CD14-positive monocyte (primary cell): Measurements from ENCODE around the gene TGFA. TPM values are rescaled to one million over a fixed set of nuclear protein-coding genes. Genes with fewer than 3 reads are reported as not detected.

Experiments
- DNase-seq, 3 donors: peaks; one replicate each; pipeline ENCODE4 v3.0.0-alpha.2; 2011 to 2022
- H2AFZ ChIP-seq: 2 replicates; pipeline ENCODE4 v1.6.0; 2012; ENCODE audit warnings: mild to moderate bottlenecking, low read depth, low read length, inconsistent platforms; ENCODE audit not compliant: insufficient read depth, poor library complexity, severe bottlenecking
- H3K27ac ChIP-seq, 2 donors: 1 replicate in 1 of 2; 2 replicates in 1 of 2; pipeline ENCODE4 v1.5.1; 2012 to 2013; ENCODE audit warnings: low read length in 2 of 2, control low read depth in 1 of 2, inconsistent platforms in 1 of 2, low read depth in 1 of 2, mild to moderate bottlenecking in 1 of 2
- H3K27me3 ChIP-seq, 2 donors: one replicate each; pipeline versions ENCODE4 v1.6.0 to v1.6.1; 2011 to 2013; ENCODE audit warnings: low read length in 2 of 2; ENCODE audit not compliant: control insufficient read depth in 2 of 2, insufficient read depth in 2 of 2
- H3K36me3 ChIP-seq, 2 donors: replicated peaks in 1 of 2; 1 replicate in 1 of 2; 2 replicates in 1 of 2; pipeline versions ENCODE4 v1.5.1 to v1.6.1; 2012 to 2013; ENCODE audit warnings: low read length in 2 of 2, control low read depth in 1 of 2, inconsistent platforms in 1 of 2, mild to moderate bottlenecking in 1 of 2; ENCODE audit not compliant: insufficient read depth in 2 of 2, control insufficient read depth in 1 of 2
- H3K4me1 ChIP-seq, 2 donors: 1 replicate in 1 of 2; 2 replicates in 1 of 2; pipeline versions ENCODE4 v1.5.1 to v1.6.1; 2012 to 2013; ENCODE audit warnings: low read length in 2 of 2, control low read depth in 1 of 2, inconsistent platforms in 1 of 2, mild to moderate bottlenecking in 1 of 2, moderate library complexity in 1 of 2; ENCODE audit not compliant: insufficient read depth in 2 of 2, control insufficient read depth in 1 of 2
- H3K4me2 ChIP-seq: replicated peaks from 2 replicates; pipeline ENCODE3; 2012; ENCODE audit warnings: low read length, moderate library complexity, mild to moderate bottlenecking; ENCODE audit not compliant: poor library complexity, severe bottlenecking; ENCODE audit errors: extremely low read depth
- H3K4me3 ChIP-seq, 3 experiments: fragments of 200-600 bp in 1 of 3; sonication (generic) in 1 of 3; replicated peaks in 1 of 3; 1 replicate in 2 of 3; 2 replicates in 1 of 3; pipeline ENCODE4 v1.5.1; 2011 to 2013; ENCODE audit warnings: low read length in 3 of 3, mild to moderate bottlenecking in 3 of 3, control low read depth in 2 of 3, low read depth in 2 of 3, inconsistent platforms in 1 of 3, moderate library complexity in 1 of 3
- H3K79me2 ChIP-seq: 2 replicates; pipeline ENCODE4 v1.6.0; 2012; ENCODE audit warnings: mild to moderate bottlenecking, control low read depth, inconsistent platforms, low read length, moderate library complexity; ENCODE audit not compliant: insufficient read depth
- H3K9ac ChIP-seq: 2 replicates; pipeline ENCODE4 v1.6.0; 2017; ENCODE audit warnings: low read length, mild to moderate bottlenecking; ENCODE audit not compliant: insufficient read depth, poor library complexity, severe bottlenecking
- H3K9me3 ChIP-seq, 2 donors: replicated peaks in 1 of 2; 1 replicate in 1 of 2; 2 replicates in 1 of 2; pipeline versions ENCODE4 v1.5.1 to v1.6.1; 2012 to 2013; ENCODE audit warnings: low read length in 2 of 2, control low read depth in 1 of 2; ENCODE audit not compliant: control insufficient read depth in 1 of 2, insufficient read depth in 1 of 2
- H4K20me1 ChIP-seq: 2 replicates; pipeline ENCODE4 v1.6.0; 2012; ENCODE audit warnings: mild to moderate bottlenecking, low read length, control low read depth, moderate library complexity; ENCODE audit not compliant: insufficient read depth
- H3K27ac Mint-ChIP-seq, 7 donors: one replicate each; pipeline ENCODE4 v1.8.0; 2020; ENCODE audit warnings: mild to moderate bottlenecking in 7 of 7, mixed read lengths in 7 of 7, moderate library complexity in 6 of 7, inconsistent platforms in 2 of 7
- H3K27me3 Mint-ChIP-seq, 3 donors: one replicate each; pipeline ENCODE4 v1.8.0; 2021 to 2022; ENCODE audit warnings: low read depth in 3 of 3, mild to moderate bottlenecking in 3 of 3, mixed read lengths in 3 of 3, moderate library complexity in 3 of 3, inconsistent platforms in 1 of 3
- H3K36me3 Mint-ChIP-seq, 2 donors: one replicate each; pipeline ENCODE4 v1.8.0; 2020; ENCODE audit warnings: mixed read lengths in 2 of 2, inconsistent platforms in 1 of 2, mild to moderate bottlenecking in 1 of 2
- H3K4me1 Mint-ChIP-seq: one replicate; pipeline ENCODE4 v1.8.0; 2020; ENCODE audit warnings: mild to moderate bottlenecking, mixed read lengths
- H3K4me3 Mint-ChIP-seq, 2 donors: one replicate each; pipeline ENCODE4 v1.8.0; 2020; ENCODE audit warnings: mild to moderate bottlenecking in 2 of 2, mixed read lengths in 2 of 2, moderate library complexity in 1 of 2
- H3K9me3 Mint-ChIP-seq, 7 donors: one replicate each; pipeline ENCODE4 v1.8.0; 2020 to 2022; ENCODE audit warnings: mixed read lengths in 7 of 7, mild to moderate bottlenecking in 6 of 7, moderate library complexity in 6 of 7, inconsistent platforms in 2 of 7
- CTCF ChIP-seq: fragments of 200-600 bp; IDR thresholded peaks from one replicate; pipeline ENCODE4 v1.8.0; 2022; ENCODE audit warnings: antibody characterized with exemption, mild to moderate bottlenecking
- WGBS: methylation state at CpG from one replicate; pipeline ENCODE4 v1.1.5; 2013; ENCODE audit warnings: missing lambda C conversion rate; ENCODE audit not compliant: insufficient coverage; 5-methylcytosine and 5-hydroxymethylcytosine counted together
- intact Hi-C, 2 donors: fragments of 100-400 bp; cut with micrococcal nuclease; formaldehyde crosslinking; loops; one replicate each; pipeline versions ENCODE4 v1.15.0 to v1.15.1; 2023
- polyA plus RNA-seq, 3 donors: library from polyadenylated mRNA; depleted of rRNA in 1 of 3; unstranded in 2 of 3; stranded (reverse) in 1 of 3; fragments of 300-500 nt in 2 of 3; fragments of >200 nt in 1 of 3; fragmentation: Illumina TruSeq in 2 of 3; gene quantifications; 1 replicate in 2 of 3; 2 replicates in 1 of 3; pipeline ENCODE4 v1.2.3, GENCODE V29; 2012 to 2021

TGFA gene
- polyA plus RNA-seq, 3 donors: 1.7 to 2.5 (median 1.7) TPM

- Mint-ChIP-seq H3K4me1 (peaks cover 36% of the 10 kb centered on the region), H3K27me3 (peaks cover 0 to 2% (median 0%) of the 10 kb centered on the region in 3 donors), H3K4me3 (no peak overlapping the region), H3K9me3 (peaks cover 0 to 2% (median 0%) of the 10 kb centered on the region in 7 donors), H3K27ac (peak overlapping the region; percentile 68 to 99 (median 96)), H3K36me3 (peaks cover 0 to 5% of the 10 kb centered on the region in 2 donors)
- no peak overlapping the region for H2AFZ ChIP-seq
- no peaks in the 10 kb centered on the region for H3K9me3 ChIP-seq
- peaks cover 38 to 41% of the 10 kb centered on the region in 2 donors for H3K4me1 ChIP-seq
- no peaks in the 10 kb centered on the region for H4K20me1 ChIP-seq
- H3K36me3 ChIP-seq: no peaks in the 10 kb centered on the region
- no peaks in the 10 kb centered on the region for H3K79me2 ChIP-seq
- H3K4me2 ChIP-seq: no peak overlapping the region
- intact Hi-C loops: no loop called here
- peak overlapping the region in 1 of 2 donors; percentile 97 for H3K27ac ChIP-seq
- no peak for DNase-seq
- no peaks in the 10 kb centered on the region for H3K27me3 ChIP-seq
- no peak for TF ChIP-seq CTCF
- WGBS: 93% methylated on average over 7 of the region's 7 CpGs
- no peak overlapping the region for H3K4me3 ChIP-seq
- no peak overlapping the region for H3K9ac ChIP-seq
Observed at GRCh38 chr2:70517804-70518203, 35.8 kb downstream of the TGFA start.

DNA sequence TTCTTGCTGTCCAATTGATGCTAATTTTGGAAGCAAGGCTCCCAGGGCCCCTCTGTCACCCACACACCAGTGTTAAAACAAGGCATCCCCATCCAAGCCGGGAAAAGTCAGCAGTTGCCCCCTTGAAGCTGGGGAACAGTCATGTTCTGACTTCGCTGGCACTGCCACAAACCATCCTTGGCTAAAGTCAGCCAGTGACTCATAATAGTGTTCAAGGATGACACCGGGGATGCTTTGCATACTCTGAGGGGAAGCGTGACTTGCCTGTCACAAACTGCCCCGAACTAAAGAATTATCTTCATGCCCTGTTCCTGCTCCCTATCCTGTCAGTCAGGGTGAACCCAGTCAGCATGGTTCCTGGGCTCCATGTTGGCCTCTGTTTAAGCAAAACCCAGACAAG lies 37.0 kb downstream of the TGFA start:
- Mint-ChIP-seq H3K36me3 (peaks cover 0 to 5% of the 10 kb centered on the region in 2 donors), H3K4me3 (peak overlapping the region in 1 of 2 donors; percentile 78), H3K27ac (peak overlapping the region; percentile 91 to 99 (median 98)), H3K27me3 (peaks cover 0 to 2% (median 0%) of the 10 kb centered on the region in 3 donors), H3K9me3 (peaks cover 0 to 3% (median 0%) of the 10 kb centered on the region in 7 donors), H3K4me1 (peaks cover 43% of the 10 kb centered on the region)
- Histone ChIP-seq H3K9me3 (no peaks in the 10 kb centered on the region), H3K36me3 (no peaks in the 10 kb centered on the region), H4K20me1 (no peaks in the 10 kb centered on the region), H3K27me3 (no peaks in the 10 kb centered on the region), H3K4me2 (peak overlapping the region; percentile 59), H3K27ac (peak overlapping the region; percentile 81 to 97), H3K4me3 (peak overlapping the region in 1 of 3 experiments; percentile 47), H2AFZ (no peak overlapping the region), H3K4me1 (peaks cover 41 to 44% of the 10 kb centered on the region in 2 donors), H3K9ac (peak overlapping the region; percentile 67), H3K79me2 (no peaks in the 10 kb centered on the region)
- DNase-seq: peak; percentile 88 to 92 (median 89)
- WGBS: 12% methylated on average over 5 of the region's 5 CpGs
- no peak for TF ChIP-seq CTCF
- intact Hi-C loops: no loop called here
